ENCODE measurements around the gene DIAPH1.

DIAPH1 gene

DNA sequence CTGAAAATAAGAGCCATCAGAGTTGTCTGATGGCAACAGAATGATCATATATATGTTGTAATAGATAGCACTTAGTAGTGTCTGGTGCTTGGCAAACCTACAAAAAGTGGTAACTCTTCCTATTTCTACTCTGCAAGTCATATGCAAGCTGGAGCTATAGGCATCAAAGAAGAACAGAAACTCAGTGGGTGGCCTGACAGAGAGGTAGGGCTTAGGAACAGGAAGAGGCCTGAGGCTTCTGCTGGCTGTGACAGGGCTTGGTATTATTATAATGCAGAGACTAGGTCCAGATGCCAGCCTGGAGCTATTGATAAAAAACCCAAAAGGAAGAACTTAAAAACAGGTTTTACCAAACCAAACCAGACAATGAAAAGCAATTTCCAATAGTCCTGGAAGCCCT, 4.4 kb upstream of the DIAPH1 start:
- DNase-seq (ENCODE audit: low spot score) (no peak), ATAC-seq (ENCODE audit: low read depth) (no peak)
- Histone ChIP-seq H3K36me3 (ENCODE audit: low read depth) (peaks cover 68% of the 10 kb centered on the region), H3K9me3 (ENCODE audit: severe bottlenecking) (no peaks in the 10 kb centered on the region), H3K4me3 (ENCODE audit: severe bottlenecking) (no peak overlapping the region), H3K4me1 (ENCODE audit: insufficient read depth, poor library complexity, severe bottlenecking) (no peaks in the 10 kb centered on the region), H3K27me3 (ENCODE audit: insufficient read depth, poor library complexity, severe bottlenecking) (no peaks in the 10 kb centered on the region), H3K27ac (ENCODE audit: poor library complexity, severe bottlenecking) (no peak overlapping the region)
- TF ChIP-seq, protein P1, sequence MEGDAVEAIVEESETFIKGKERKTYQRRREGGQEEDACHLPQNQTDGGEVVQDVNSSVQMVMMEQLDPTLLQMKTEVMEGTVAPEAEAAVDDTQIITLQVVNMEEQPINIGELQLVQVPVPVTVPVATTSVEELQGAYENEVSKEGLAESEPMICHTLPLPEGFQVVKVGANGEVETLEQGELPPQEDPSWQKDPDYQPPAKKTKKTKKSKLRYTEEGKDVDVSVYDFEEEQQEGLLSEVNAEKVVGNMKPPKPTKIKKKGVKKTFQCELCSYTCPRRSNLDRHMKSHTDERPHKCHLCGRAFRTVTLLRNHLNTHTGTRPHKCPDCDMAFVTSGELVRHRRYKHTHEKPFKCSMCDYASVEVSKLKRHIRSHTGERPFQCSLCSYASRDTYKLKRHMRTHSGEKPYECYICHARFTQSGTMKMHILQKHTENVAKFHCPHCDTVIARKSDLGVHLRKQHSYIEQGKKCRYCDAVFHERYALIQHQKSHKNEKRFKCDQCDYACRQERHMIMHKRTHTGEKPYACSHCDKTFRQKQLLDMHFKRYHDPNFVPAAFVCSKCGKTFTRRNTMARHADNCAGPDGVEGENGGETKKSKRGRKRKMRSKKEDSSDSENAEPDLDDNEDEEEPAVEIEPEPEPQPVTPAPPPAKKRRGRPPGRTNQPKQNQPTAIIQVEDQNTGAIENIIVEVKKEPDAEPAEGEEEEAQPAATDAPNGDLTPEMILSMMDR (IDR thresholded peaks at IDR 0.05; ENCODE audit: poor library complexity, severe bottlenecking), result no peak

DNA sequence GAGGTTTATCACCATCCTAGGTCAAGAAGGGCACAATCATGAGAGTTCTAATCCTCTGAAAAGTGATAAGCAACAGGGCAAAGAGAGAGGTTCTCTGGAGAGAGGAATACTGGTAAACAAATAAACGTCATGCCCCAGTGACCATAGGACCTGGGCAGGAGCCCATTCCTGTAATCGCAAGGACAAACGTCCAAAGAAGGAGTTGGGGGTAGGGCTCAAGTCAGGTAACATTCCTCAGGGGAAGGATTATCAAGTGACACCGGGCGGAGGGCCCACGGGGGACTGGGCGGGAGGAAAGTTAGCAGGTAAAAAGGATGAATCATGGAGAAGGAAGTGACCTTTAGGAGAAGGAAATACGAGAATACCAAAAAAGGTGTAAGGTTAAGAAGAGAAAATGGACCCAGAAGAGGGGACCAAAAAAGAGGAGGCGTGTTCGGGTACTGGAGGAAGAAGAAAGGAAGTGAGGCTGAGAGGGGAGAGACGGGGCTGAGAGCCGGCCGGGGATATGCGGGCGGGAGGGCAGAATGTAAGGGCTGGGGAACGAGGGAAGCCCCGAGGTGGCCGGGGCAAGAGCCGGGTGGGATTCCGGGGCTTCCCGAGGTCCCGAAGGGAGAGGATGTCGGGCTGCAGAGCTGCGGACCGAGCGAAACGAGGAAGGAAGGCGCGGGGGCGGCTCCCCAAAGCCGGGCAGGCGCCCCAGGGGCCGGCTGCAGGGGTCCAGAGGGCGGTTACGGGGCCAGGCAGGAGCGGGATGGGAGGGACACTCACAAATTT, 583 bp downstream of the DIAPH1 start:
- Histone ChIP-seq H3K4me1 (ENCODE audit: insufficient read depth, poor library complexity, severe bottlenecking) (peaks cover 11% of the 10 kb centered on the region), H3K27ac (ENCODE audit: poor library complexity, severe bottlenecking) (peak overlapping the region; percentile 88), H3K36me3 (ENCODE audit: low read depth) (peaks cover 61% of the 10 kb centered on the region), H3K4me3 (ENCODE audit: severe bottlenecking) (peak overlapping the region; percentile 73), H3K9me3 (ENCODE audit: severe bottlenecking) (no peaks in the 10 kb centered on the region), H3K27me3 (ENCODE audit: insufficient read depth, poor library complexity, severe bottlenecking) (no peaks in the 10 kb centered on the region)
- ATAC-seq (ENCODE audit: low read depth) (peak; percentile 46), DNase-seq (ENCODE audit: low spot score) (peak; percentile 86)
- TF ChIP-seq, protein P1 (IDR thresholded peaks at IDR 0.05; ENCODE audit: poor library complexity, severe bottlenecking), result no peak

- TF ChIP-seq, protein P1 (IDR thresholded peaks at IDR 0.05; ENCODE audit: poor library complexity, severe bottlenecking), result no peak
- ATAC-seq (ENCODE audit: low read depth) (no peak), DNase-seq (ENCODE audit: low spot score) (no peak)
- H3K4me1 ChIP-seq (ENCODE audit: insufficient read depth, poor library complexity, severe bottlenecking), result peaks cover 11% of the 10 kb centered on the region
- peaks cover 61% of the 10 kb centered on the region for H3K36me3 ChIP-seq (ENCODE audit: low read depth)
- H3K27ac ChIP-seq (ENCODE audit: poor library complexity, severe bottlenecking), result peak overlapping the region; percentile 88
- no peaks in the 10 kb centered on the region for H3K9me3 ChIP-seq (ENCODE audit: severe bottlenecking)
- peak overlapping the region; percentile 73 for H3K4me3 ChIP-seq (ENCODE audit: severe bottlenecking)
- no peaks in the 10 kb centered on the region for H3K27me3 ChIP-seq (ENCODE audit: insufficient read depth, poor library complexity, severe bottlenecking)
Observed at GRCh38 chr5:141617682-141618029, 1.1 kb downstream of the DIAPH1 start.

GRCh38 chr5:141617128-141617527, 1.7 kb downstream of the DIAPH1 start:
- TF ChIP-seq, protein P1 (IDR thresholded peaks at IDR 0.05; ENCODE audit: poor library complexity, severe bottlenecking), result no peak
- DNase-seq (ENCODE audit: low spot score) (no peak), ATAC-seq (ENCODE audit: low read depth) (no peak)
- Histone ChIP-seq H3K36me3 (ENCODE audit: low read depth) (peaks cover 63% of the 10 kb centered on the region), H3K4me3 (ENCODE audit: severe bottlenecking) (peak overlapping the region; percentile 73), H3K27me3 (ENCODE audit: insufficient read depth, poor library complexity, severe bottlenecking) (no peaks in the 10 kb centered on the region), H3K9me3 (ENCODE audit: severe bottlenecking) (no peaks in the 10 kb centered on the region), H3K27ac (ENCODE audit: poor library complexity, severe bottlenecking) (peak overlapping the region; percentile 88), H3K4me1 (ENCODE audit: insufficient read depth, poor library complexity, severe bottlenecking) (peaks cover 11% of the 10 kb centered on the region)

Data from RWPE2 (cell line).